GM12878 (cell line): ENCODE data around the gene TMPRSS13. TPM values are rescaled to one million over a fixed set of nuclear protein-coding genes. Genes with fewer than 3 reads are reported as not detected.

Experiments used
- ATAC-seq: fragments of 200-7000 bp; cut with Tn5 transposase; 3 replicates; pipeline ENCODE4 v1.9.1; 2020; ENCODE audit warnings: mild to moderate bottlenecking, moderate library complexity
- BruUV-seq: library from RNA; stranded (reverse); fragments of 400-500 nt; replicated peaks from 2 replicates; lab custom pipeline; 2021; lab: Mats Ljungman, UMichigan
- CTCF ChIA-PET: fragments of 300-600 bp; sonication (Branson Sonifier 250); formaldehyde crosslinking; extraction: SDS; loops from one replicate; lab custom pipeline; 2021; ENCODE audit warnings: inconsistent platforms; lab: Yijun Ruan, JAX
- POLR2A ChIA-PET: fragments of 350-600 bp; formaldehyde crosslinking; extraction: SDS; loops from one replicate; lab custom pipeline; 2021; ENCODE audit warnings: inconsistent platforms; lab: Charles Lee
- RAD21 ChIA-PET: fragments of 300-600 bp; sonication (Branson Sonifier 250); formaldehyde crosslinking; loops from one replicate; lab custom pipeline; 2023; ENCODE audit warnings: antibody characterized with exemption; ENCODE audit not compliant: unreplicated experiment; lab: Charles Lee
- SMC1A ChIA-PET: fragments of 300-600 bp; sonication (Branson Sonifier 250); formaldehyde crosslinking; loops from one replicate; lab custom pipeline; 2023; ENCODE audit not compliant: unreplicated experiment, uncharacterized antibody; lab: Charles Lee
- DNase-seq: peaks from one replicate; pipeline ENCODE4 v3.0.0-alpha.2; 2011; ENCODE audit warnings: low read depth, low spot score
- FAIRE-seq: peaks from 3 replicates; lab custom pipeline; 2011; peaks lifted over from hg19 to GRCh38; lab: Jason Lieb, UNC
- H2AFZ ChIP-seq: 2 replicates; pipeline ENCODE4 v1.6.0; 2011; ENCODE audit warnings: low read depth, low read length, control low read depth; ENCODE audit not compliant: control insufficient read depth
- H3K27ac ChIP-seq: 2 replicates; pipeline ENCODE4 v1.5.1; 2011; ENCODE audit warnings: control low read depth; ENCODE audit not compliant: control insufficient read depth, insufficient read depth
- H3K27me3 ChIP-seq, 2 experiments: replicated peaks in 1 of 2; 2 replicates each; pipeline versions ENCODE4 v1.6.0 to v1.6.1; 2011; ENCODE audit warnings: low read length in 1 of 2; ENCODE audit not compliant: control insufficient read depth in 2 of 2, insufficient read depth in 2 of 2
- H3K36me3 ChIP-seq, 2 experiments: 2 replicates each; pipeline ENCODE4 v1.5.1; 2011; ENCODE audit warnings: low read length in 1 of 2; ENCODE audit not compliant: control insufficient read depth in 2 of 2, insufficient read depth in 2 of 2
- H3K4me1 ChIP-seq: 2 replicates; pipeline ENCODE4 v1.6.1; 2011; ENCODE audit warnings: mild to moderate bottlenecking, low read length, moderate library complexity, mixed read lengths; ENCODE audit not compliant: control insufficient read depth, insufficient read depth
- H3K4me2 ChIP-seq: 2 replicates; pipeline ENCODE4 v1.6.0; 2011; ENCODE audit warnings: control low read depth; ENCODE audit not compliant: control insufficient read depth, insufficient read depth
- H3K4me3 ChIP-seq: fragments of 200-600 bp; sonication (generic); 2 replicates; pipeline ENCODE4 v1.5.1; 2016
- H3K79me2 ChIP-seq: 2 replicates; pipeline ENCODE4 v1.6.0; 2011; ENCODE audit warnings: low read length; ENCODE audit not compliant: control insufficient read depth, insufficient read depth
- H3K9ac ChIP-seq: 2 replicates; pipeline ENCODE4 v1.8.0; 2011; ENCODE audit warnings: low read length, control low read depth, mixed read lengths; ENCODE audit not compliant: control insufficient read depth, insufficient read depth
- H3K9me3 ChIP-seq: replicated peaks from 3 replicates; pipeline ENCODE4 v1.5.1; 2011; ENCODE audit warnings: mild to moderate bottlenecking, low read length; ENCODE audit not compliant: control insufficient read depth, insufficient read depth
- H4K20me1 ChIP-seq: 2 replicates; pipeline ENCODE4 v1.6.0; 2011; ENCODE audit not compliant: control insufficient read depth, insufficient read depth
- BHLHE40 ChIP-seq, 2 experiments: fragments of 450-650 bp in 1 of 2; IDR thresholded peaks; 2 replicates each; pipeline ENCODE4 v1.6.1; 2011 to 2017; ENCODE audit warnings: low read depth in 2 of 2, borderline replicate concordance in 1 of 2, improper control_type of control experiment in 1 of 2, low read length in 1 of 2, mild to moderate bottlenecking in 1 of 2
- BRCA1 ChIP-seq: IDR thresholded peaks from 2 replicates; pipeline ENCODE4 v1.6.1; 2011; ENCODE audit warnings: low read depth, low read length, improper control_type of control experiment
- CHD1 ChIP-seq: IDR thresholded peaks from 2 replicates; pipeline ENCODE4 v1.6.1; 2012; ENCODE audit warnings: low read depth, low read length, improper control_type of control experiment
- ETV6 ChIP-seq, 2 experiments: fragments of 450-650 bp in 1 of 2; IDR thresholded peaks in 1 of 2; conservative IDR thresholded peaks in 1 of 2; 2 replicates each; pipeline ENCODE4 v1.6.1; 2014; ENCODE audit warnings: antibody characterized with exemption in 1 of 2, borderline replicate concordance in 1 of 2, low read depth in 1 of 2, mild to moderate bottlenecking in 1 of 2, moderate library complexity in 1 of 2
- GABPA ChIP-seq: IDR thresholded peaks from 2 replicates; pipeline ENCODE4 v1.6.1; 2014; ENCODE audit warnings: antibody characterized with exemption, low read depth, mild to moderate bottlenecking, inconsistent platforms
- MTA2 ChIP-seq: fragments of 450-650 bp; IDR thresholded peaks from 2 replicates; pipeline ENCODE4 v1.6.1; 2016; ENCODE audit warnings: low read depth, mild to moderate bottlenecking, moderate library complexity
- NR2C1 ChIP-seq: fragments of 450-650 bp; IDR thresholded peaks from 2 replicates; pipeline ENCODE4 v1.6.1; 2017; ENCODE audit warnings: antibody characterized with exemption, mild to moderate bottlenecking, moderate library complexity
- RELB ChIP-seq: fragments of 450-650 bp; IDR thresholded peaks from 2 replicates; pipeline ENCODE4 v1.6.1; 2017; ENCODE audit warnings: low read depth, mild to moderate bottlenecking, moderate library complexity
- WGBS: methylation state at CpG from one replicate; pipeline ENCODE4 v1.1.6; 2016; ENCODE audit warnings: low lambda C conversion rate; ENCODE audit not compliant: insufficient replicate concordance, insufficient coverage; ENCODE audit errors: missing lambda C conversion rate; 5-methylcytosine and 5-hydroxymethylcytosine counted together
- in situ Hi-C: fragments of 300-500 bp; cut with MboI; formaldehyde crosslinking; loops from 9 replicates; pipeline ENCODE4 v1.14.3; 2018; ENCODE audit warnings: mixed read lengths
- intact Hi-C: fragments of 100-400 bp; cut with micrococcal nuclease; formaldehyde crosslinking; loops from one replicate; pipeline ENCODE4 v1.14.2; 2022; ENCODE audit not compliant: unreplicated experiment
- polyA plus RNA-seq, 11 experiments: library from polyadenylated mRNA; depleted of rRNA in 4 of 11; unstranded in 6 of 11; stranded (reverse) in 5 of 11; fragments of >200 nt; fragmentation: Nextera tagmentation in 4 of 11; fragmentation: Illumina TruSeq in 1 of 11; extraction: Ambion mirVana in 4 of 11; extraction: Trizol in 1 of 11; gene quantifications; 1 replicate in 1 of 11; 2 replicates in 10 of 11; pipeline versions ENCODE4 v1.2.1 to v1.2.3, GENCODE V29; 2011 to 2016; ENCODE audit warnings: inconsistent platforms in 2 of 11, missing spikeins in 2 of 11, low read depth in 1 of 11
- total RNA-seq, 4 experiments: library from RNA; depleted of rRNA in 3 of 4; stranded (reverse); fragments of >200 nt in 3 of 4; fragmentation: Illumina TruSeq in 1 of 4; extraction: Trizol in 1 of 4; gene quantifications; 2 replicates each; pipeline versions ENCODE4 v1.2.1 to v1.2.3, GENCODE V29; 2013 to 2021

TMPRSS13 gene
- total and polyA plus RNA-seq, 10 of the 15 experiments (the other 5 are each of a cell fraction or from before 2014, with no cell fraction given) = 0.05 to 0.50 (median 0.26) TPM; not detected in 2

GRCh38 chr11:117919341-117919740, 9.9 kb downstream of the TMPRSS13 start:
- Histone ChIP-seq H3K79me2 (no peaks in the 10 kb centered on the region), H3K27me3 (no peaks in the 10 kb centered on the region), H3K9me3 (no peaks in the 10 kb centered on the region), H3K36me3 (no peaks in the 10 kb centered on the region), H2AFZ (no peak overlapping the region; the same call in 1 of the 2 replicates), H3K27ac (no peak overlapping the region)
- SMC1A ChIA-PET = interaction anchor here (0.9 to 3.6 kb wide), 14 partner anchors 9 to 138 kb away, joined by 3 to 23 read pairs (median 4); no protein-coding TSS in a partner anchor
- no peak for FAIRE-seq
- intact Hi-C loops = no loop called here
- ATAC-seq = peak; percentile 84
- TF ChIP-seq GABPA (peak; percentile 20; the same call in 1 of the 2 replicates), MTA2 (0 out of 2 replicates have a peak, but pooled peaks have one; percentile 15), RELB (no peak), BRCA1 (no peak), NR2C1 (no peak), CHD1 (no peak), BHLHE40 (IDR thresholded peaks at IDR 0.05; ENCODE audit: borderline replicate concordance in 1 of 2, low read depth in 2 of 2, low read length in 1 of 2) (0 out of 4 replicates have a peak, but pooled peaks of 1 of the 2 experiments have one; percentile 20), ETV6 (conservative IDR thresholded peaks at IDR 0.05 in 1 of 2, IDR thresholded peaks at IDR 0.05 in 1 of 2; ENCODE audit: borderline replicate concordance in 1 of 2, low read depth in 1 of 2) (no peak)
- TF ChIP-seq, all 136 proteins: peak for 3
- Histone ChIP-seq H4K20me1 (no peaks in the 10 kb centered on the region), H3K4me2 (no peak overlapping the region), H3K9ac (no peak overlapping the region), H3K4me1 (peaks cover 8% of the 10 kb centered on the region), H3K4me3 (no peak overlapping the region)
- RAD21 ChIA-PET = interaction anchor here (0.6 to 2.6 kb wide), 11 partner anchors 9 to 134 kb away, joined by 3 to 9 read pairs (median 3); partner anchors contain the start of gene IL10RA
- CTCF ChIA-PET = interaction anchor here (0.6 to 6.1 kb wide), 12 partner anchors 8 to 134 kb away, joined by 3 to 43 read pairs (median 4); partner anchors contain the start of gene TMPRSS13
- DNase-seq = no peak
- 1% methylated on average over 4 of the region's 4 CpGs for WGBS
- POLR2A ChIA-PET = interaction anchor here (0.5 to 1.4 kb wide), 4 partner anchors 11 to 71 kb away, joined by 3 to 5 read pairs (median 4); no protein-coding TSS in a partner anchor
- in situ Hi-C loops = no loop called here
- BruUV-seq = no TSS peak
